Measurements from ENCODE around the gene ETV2. TPM values are rescaled to one million over a fixed set of nuclear protein-coding genes. Genes with fewer than 3 reads are reported as not detected.

ETV2 gene
- total RNA-seq, 2 donors from 2014 or later, result not detected

- DNase-seq (no peak), ATAC-seq (no peak)
- no peaks in the 10 kb centered on the region for H3K9me3 ChIP-seq
- H3K27ac ChIP-seq, result no peak overlapping the region
- no peaks in the 10 kb centered on the region for H3K4me1 ChIP-seq
- H3K4me3 ChIP-seq, result no peak overlapping the region
- intact Hi-C loops (cut with DNase I), result no loop called here
- WGBS, 2 donors, result 89 to 94% methylated on average over 20 to 22 of the region's 24 CpGs
- TF ChIP-seq, protein P1, sequence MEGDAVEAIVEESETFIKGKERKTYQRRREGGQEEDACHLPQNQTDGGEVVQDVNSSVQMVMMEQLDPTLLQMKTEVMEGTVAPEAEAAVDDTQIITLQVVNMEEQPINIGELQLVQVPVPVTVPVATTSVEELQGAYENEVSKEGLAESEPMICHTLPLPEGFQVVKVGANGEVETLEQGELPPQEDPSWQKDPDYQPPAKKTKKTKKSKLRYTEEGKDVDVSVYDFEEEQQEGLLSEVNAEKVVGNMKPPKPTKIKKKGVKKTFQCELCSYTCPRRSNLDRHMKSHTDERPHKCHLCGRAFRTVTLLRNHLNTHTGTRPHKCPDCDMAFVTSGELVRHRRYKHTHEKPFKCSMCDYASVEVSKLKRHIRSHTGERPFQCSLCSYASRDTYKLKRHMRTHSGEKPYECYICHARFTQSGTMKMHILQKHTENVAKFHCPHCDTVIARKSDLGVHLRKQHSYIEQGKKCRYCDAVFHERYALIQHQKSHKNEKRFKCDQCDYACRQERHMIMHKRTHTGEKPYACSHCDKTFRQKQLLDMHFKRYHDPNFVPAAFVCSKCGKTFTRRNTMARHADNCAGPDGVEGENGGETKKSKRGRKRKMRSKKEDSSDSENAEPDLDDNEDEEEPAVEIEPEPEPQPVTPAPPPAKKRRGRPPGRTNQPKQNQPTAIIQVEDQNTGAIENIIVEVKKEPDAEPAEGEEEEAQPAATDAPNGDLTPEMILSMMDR (IDR thresholded peaks at IDR 0.05), result no peak
- no peak for TF ChIP-seq POLR2A (IDR thresholded peaks at IDR 0.05)
- peaks cover 0 to 3% of the 10 kb centered on the region in 2 donors for H3K36me3 ChIP-seq (replicated peaks in 1 of 2; ENCODE audit: insufficient read depth in 1 of 2, low read depth in 2 of 2)
- H3K27me3 ChIP-seq, result no peaks in the 10 kb centered on the region
These were observed 23.6 kb downstream of the ETV2 start for GRCh38 chr19:35665157-35665556.

DNA sequence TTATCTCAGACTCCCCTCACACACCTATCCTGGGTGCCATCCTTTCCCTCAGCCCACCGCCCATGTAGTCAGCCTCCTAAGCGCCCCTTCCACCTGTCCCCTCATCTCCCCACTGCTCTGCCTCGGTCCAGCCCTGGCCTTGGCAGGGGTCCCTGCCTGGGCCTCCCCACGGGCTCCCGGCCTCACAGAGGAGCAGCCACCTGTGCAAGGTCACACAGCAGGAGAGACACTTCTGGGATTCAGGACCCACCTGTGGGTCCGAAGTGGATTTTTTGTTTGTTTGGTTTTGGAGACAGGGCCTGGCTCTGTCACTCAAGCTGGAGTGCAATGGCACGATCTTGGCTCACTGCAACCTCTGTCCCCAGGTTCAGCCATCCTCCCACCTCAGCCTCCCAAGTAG is 24.1 kb downstream of the ETV2 start:
- Histone ChIP-seq H3K27ac (no peak overlapping the region), H3K4me3 (no peak overlapping the region), H3K27me3 (no peaks in the 10 kb centered on the region), H3K9me3 (no peaks in the 10 kb centered on the region), H3K4me1 (no peaks in the 10 kb centered on the region), H3K36me3 (replicated peaks in 1 of 2; ENCODE audit: insufficient read depth in 1 of 2, low read depth in 2 of 2) (no peaks in the 10 kb centered on the region)
- 46 to 60% methylated on average over 7 of the region's 7 CpGs for WGBS, 2 donors
- no peak for DNase-seq
- ATAC-seq, result no peak
- no peak for TF ChIP-seq POLR2A (IDR thresholded peaks at IDR 0.05)
- TF ChIP-seq, protein P1 (IDR thresholded peaks at IDR 0.05), result no peak
- intact Hi-C loops (cut with DNase I), result no loop called here

GRCh38 chr19:35666251-35666913 is 24.8 kb downstream of the ETV2 start, which contains the start of gene UPK1A:
UPK1A (plus strand) TSS chr19:35666517; CDS start chr19:35666813, 296 bp downstream.
- intact Hi-C loops (cut with DNase I), result no loop called here
- Histone ChIP-seq H3K9me3 (no peaks in the 10 kb centered on the region), H3K4me3 (no peak within 1 kb of the TSS), H3K27ac (no peak within 1 kb of the TSS), H3K36me3 (replicated peaks in 1 of 2; ENCODE audit: insufficient read depth in 1 of 2, low read depth in 2 of 2) (no peaks in the 10 kb centered on the region), H3K4me1 (no peaks in the 10 kb centered on the region), H3K27me3 (no peaks in the 10 kb centered on the region)
- no peak for TF ChIP-seq POLR2A (IDR thresholded peaks at IDR 0.05)
- TF ChIP-seq, protein P1 (IDR thresholded peaks at IDR 0.05), result no peak
- ATAC-seq, result no peak
- 26 to 40% methylated on average over 6 to 11 of the region's 16 CpGs for WGBS, 2 donors
- DNase-seq, result no peak

DNA sequence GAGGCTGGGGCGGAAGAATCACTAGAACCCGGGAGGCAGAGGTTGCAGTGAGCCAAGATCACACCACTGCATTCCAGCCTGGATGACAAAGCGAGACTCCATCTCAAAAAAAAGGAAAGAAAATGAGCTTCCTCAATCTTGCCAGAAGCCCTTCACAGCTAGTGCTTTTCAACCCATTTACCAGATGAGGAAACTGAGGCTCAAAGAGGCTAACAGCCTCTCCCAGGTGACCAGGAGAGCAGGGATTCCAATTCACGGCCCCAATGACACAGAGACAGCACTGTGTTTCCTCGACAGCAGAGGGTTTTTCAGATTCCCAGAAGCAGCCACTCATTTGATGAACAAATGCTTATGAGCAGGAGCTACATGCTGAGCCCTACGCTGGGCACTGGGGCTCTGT is 28.0 kb downstream of the ETV2 start:
- H3K9me3 ChIP-seq, result no peaks in the 10 kb centered on the region
- TF ChIP-seq, protein P1 (IDR thresholded peaks at IDR 0.05), result no peak
- TF ChIP-seq POLR2A (IDR thresholded peaks at IDR 0.05), result no peak
- 65% methylated on average over 6 of the region's 6 CpGs for WGBS, 2 donors
- no peak for DNase-seq
- peaks cover 5% of the 10 kb centered on the region for H3K4me1 ChIP-seq
- H3K27me3 ChIP-seq, result no peaks in the 10 kb centered on the region
- no peak for ATAC-seq
- intact Hi-C loops (cut with DNase I), result no loop called here
- no peak overlapping the region for H3K27ac ChIP-seq
- H3K4me3 ChIP-seq, result no peak overlapping the region
- no peaks in the 10 kb centered on the region for H3K36me3 ChIP-seq (replicated peaks in 1 of 2; ENCODE audit: insufficient read depth in 1 of 2, low read depth in 2 of 2)

- no peak for DNase-seq
- intact Hi-C loops (cut with DNase I), result no loop called here
- no peak for ATAC-seq
- Histone ChIP-seq H3K27me3 (no peaks in the 10 kb centered on the region), H3K36me3 (replicated peaks in 1 of 2; ENCODE audit: insufficient read depth in 1 of 2, low read depth in 2 of 2) (no peaks in the 10 kb centered on the region), H3K9me3 (no peaks in the 10 kb centered on the region), H3K4me1 (peaks cover 5% of the 10 kb centered on the region), H3K4me3 (no peak overlapping the region), H3K27ac (no peak overlapping the region)
- WGBS, 2 donors, result 40 to 61% methylated on average over 4 of the region's 4 CpGs
- TF ChIP-seq, protein P1 (IDR thresholded peaks at IDR 0.05), result no peak
These were observed 28.4 kb downstream of the ETV2 start for GRCh38 chr19:35669974-35670373.

Measured in body of pancreas (tissue), 4 donors.